Thymus (tissue), 11 donors: Measurements from ENCODE around the gene CKM. TPM values are rescaled to one million over a fixed set of nuclear protein-coding genes. Genes with fewer than 3 reads are reported as not detected.
"Not testable (repeated sequence)": the region's sequence is repeated elsewhere in the genome, so short reads cannot be mapped to it uniquely, and the experiment has no call there.

Experiments
- DNase-seq, 9 donors: peaks; one replicate each; pipeline ENCODE4 v3.0.0-alpha.2; 2013; ENCODE audit warnings: low spot score in 9 of 9, low read depth in 6 of 9, missing footprints in 1 of 9
- H3K27ac ChIP-seq, 2 donors: one replicate each; pipeline ENCODE4 v1.5.1; 2013; ENCODE audit warnings: control low read depth in 1 of 2, low read depth in 1 of 2, low read length in 1 of 2, mild to moderate bottlenecking in 1 of 2, moderate library complexity in 1 of 2
- H3K27me3 ChIP-seq, 2 donors: one replicate each; pipeline ENCODE4 v1.5.1; 2013; ENCODE audit warnings: low read length in 1 of 2; ENCODE audit not compliant: control insufficient read depth in 2 of 2, insufficient read depth in 1 of 2
- H3K36me3 ChIP-seq, 2 donors: one replicate each; pipeline ENCODE4 v1.5.1; 2013; ENCODE audit warnings: low read length in 1 of 2, mild to moderate bottlenecking in 1 of 2, moderate library complexity in 1 of 2; ENCODE audit not compliant: control insufficient read depth in 2 of 2, insufficient read depth in 2 of 2
- H3K4me1 ChIP-seq, 2 donors: one replicate each; pipeline ENCODE4 v1.5.1; 2013; ENCODE audit warnings: low read length in 2 of 2; ENCODE audit not compliant: control insufficient read depth in 2 of 2, insufficient read depth in 2 of 2
- H3K4me3 ChIP-seq, 2 donors: one replicate each; pipeline ENCODE4 v1.5.1; 2013; ENCODE audit warnings: low read length in 2 of 2, control low read depth in 1 of 2, mild to moderate bottlenecking in 1 of 2
- H3K9me3 ChIP-seq, 2 donors: one replicate each; pipeline ENCODE4 v1.5.1; 2013; ENCODE audit warnings: low read length in 1 of 2, mild to moderate bottlenecking in 1 of 2; ENCODE audit not compliant: control insufficient read depth in 2 of 2, insufficient read depth in 1 of 2
- WGBS: extraction: QIAGEN DNeasy Blood & Tissue Kit; methylation state at CpG from one replicate; pipeline ENCODE4 v1.1.7; 2013; 5-methylcytosine and 5-hydroxymethylcytosine counted together
- polyA plus RNA-seq: library from polyadenylated mRNA; stranded (reverse); fragments of 200-250 nt; gene quantifications from one replicate; pipeline ENCODE4 v1.2.3, GENCODE V29; 2013
- total RNA-seq: library from RNA; stranded (reverse); fragments of 120-200 nt; gene quantifications from one replicate; pipeline ENCODE4 v1.2.4, GENCODE V29; 2013
- donor health status: healthy.

The CKM gene
- total and polyA plus RNA-seq, 2 donors = 2.3 to 4.5 TPM

DNA sequence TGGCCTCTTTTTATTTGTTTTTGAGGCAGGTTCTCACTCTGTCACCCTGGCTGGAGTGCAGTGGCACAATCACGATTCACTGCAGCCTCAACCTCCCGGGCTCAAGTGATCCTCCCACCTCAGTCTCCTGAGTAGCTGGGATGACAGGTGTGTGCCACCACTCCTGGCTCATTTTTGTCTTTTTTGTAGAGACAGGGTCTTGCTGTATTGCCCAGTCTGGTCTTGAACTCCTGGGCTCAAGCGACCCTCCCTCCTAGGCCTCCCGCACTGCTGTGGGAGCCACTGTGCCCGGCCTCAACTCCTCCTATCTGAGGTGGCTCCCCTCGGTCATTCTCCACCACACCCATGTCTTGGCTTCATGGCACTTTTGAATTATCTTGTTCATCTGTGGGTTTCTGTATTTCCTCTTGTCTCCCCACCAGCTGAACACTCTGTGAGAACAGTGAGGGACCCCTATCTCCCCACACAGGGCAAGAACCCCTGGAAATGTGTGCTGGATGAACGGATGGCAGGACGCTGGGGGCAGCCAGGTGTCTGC lies 7.9 kb downstream of the CKM start:
- DNase-seq = no peak
- H3K4me3 ChIP-seq = no peak overlapping the region
- peaks cover 0 to 19% of the 10 kb centered on the region in 2 donors for H3K27me3 ChIP-seq

GRCh38 chr19:45312285-45312684 lies 10.4 kb downstream of the CKM start:
- not testable (repeated sequence) for H3K4me1 ChIP-seq, H3K27ac ChIP-seq, H3K36me3 ChIP-seq, DNase-seq, H3K9me3 ChIP-seq, H3K4me3 ChIP-seq
- peaks cover 0 to 16% of the 10 kb centered on the region in 2 donors for H3K27me3 ChIP-seq
- 93% methylated on average over 14 of the region's 14 CpGs for WGBS

More for the DNA sequence above, 7.9 kb downstream of the CKM start:
- Histone ChIP-seq H3K9me3 (no peaks in the 10 kb centered on the region), H3K4me1 (peaks cover 0 to 5% of the 10 kb centered on the region in 2 donors), H3K36me3 (no peaks in the 10 kb centered on the region), H3K27ac (no peak overlapping the region)
- 77% methylated on average over 8 of the region's 8 CpGs for WGBS

DNA sequence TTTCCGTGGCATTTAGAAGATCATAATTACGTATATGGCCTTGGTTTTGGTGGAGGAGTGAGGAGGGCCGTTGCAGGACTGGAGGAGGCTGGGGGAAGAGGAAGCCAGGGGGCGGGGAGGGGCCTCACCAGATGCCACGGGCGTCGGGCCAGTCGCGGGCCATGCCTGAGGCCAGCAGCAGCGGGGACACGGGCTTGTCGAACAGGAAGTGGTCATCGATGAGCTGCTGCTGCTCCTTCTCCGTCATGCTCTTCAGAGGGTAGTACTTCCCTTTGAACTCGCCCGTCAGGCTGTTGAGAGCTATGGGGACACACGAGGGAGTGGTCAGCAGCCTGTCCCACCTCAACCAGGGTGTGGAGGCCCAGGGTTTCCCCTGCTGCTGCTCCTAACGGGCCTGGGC lies 11.1 kb downstream of the CKM start:
- peaks cover 0 to 14% of the 10 kb centered on the region in 2 donors for H3K27me3 ChIP-seq
- no peak for DNase-seq
- H3K4me1 ChIP-seq = peaks cover 0 to 5% of the 10 kb centered on the region in 2 donors
- no peaks in the 10 kb centered on the region for H3K36me3 ChIP-seq
- no peak overlapping the region for H3K27ac ChIP-seq
- peaks cover 0 to 4% of the 10 kb centered on the region in 2 donors for H3K9me3 ChIP-seq
- 33% methylated on average over 18 of the region's 18 CpGs for WGBS
- H3K4me3 ChIP-seq = no peak overlapping the region

DNA sequence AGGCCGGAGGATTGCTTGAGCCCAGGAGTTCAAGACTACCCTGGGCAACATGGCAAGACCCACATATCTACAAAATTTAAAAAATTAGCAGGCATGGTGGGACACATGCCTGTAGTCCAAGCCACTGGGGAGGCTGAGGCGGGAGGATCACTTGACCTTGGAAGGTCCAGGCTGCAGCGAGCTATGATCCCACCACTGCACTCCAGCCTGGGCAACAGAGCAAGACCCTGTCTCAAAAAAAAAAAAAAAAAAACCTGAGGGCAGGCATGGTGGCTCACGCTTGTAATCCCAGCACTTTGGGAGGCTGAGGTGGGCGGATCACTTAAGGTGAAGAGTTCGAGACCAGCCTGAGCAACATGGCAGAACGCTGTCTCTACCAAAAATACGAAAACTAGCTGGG lies 13.4 kb downstream of the CKM start:
- WGBS = 98% methylated on average over 8 of the region's 8 CpGs

DNA sequence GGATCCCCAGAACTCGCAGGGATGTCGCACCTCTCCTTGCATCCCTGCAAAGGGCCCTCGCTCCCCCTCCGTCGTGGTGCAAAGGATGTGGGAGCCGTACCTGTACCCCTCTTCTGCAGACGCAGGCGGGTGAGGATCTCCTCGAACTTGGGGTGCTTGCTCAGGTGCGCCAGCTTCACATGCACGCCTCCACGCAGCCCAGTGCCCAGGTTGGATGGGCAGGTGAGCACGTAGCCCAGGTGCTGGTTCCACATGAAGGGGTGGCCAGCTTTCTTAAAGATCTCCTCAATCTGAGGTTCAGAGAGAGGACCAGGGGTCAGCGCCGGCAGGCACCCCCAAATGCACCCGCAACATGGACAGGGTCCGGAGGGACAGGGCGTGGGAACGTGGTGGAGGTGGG lies 15.3 kb downstream of the CKM start:
- Histone ChIP-seq H3K27me3 (no peaks in the 10 kb centered on the region), H3K4me1 (no peaks in the 10 kb centered on the region), H3K36me3 (no peaks in the 10 kb centered on the region), H3K27ac (no peak overlapping the region), H3K4me3 (no peak overlapping the region), H3K9me3 (peaks cover 0 to 4% of the 10 kb centered on the region in 2 donors)
- no peak for DNase-seq
- WGBS = 91% methylated on average over 19 of the region's 19 CpGs

More for the DNA sequence above, 13.4 kb downstream of the CKM start:
- not testable (repeated sequence) for H3K4me3 ChIP-seq, H3K27me3 ChIP-seq, DNase-seq, H3K36me3 ChIP-seq, H3K9me3 ChIP-seq, H3K27ac ChIP-seq, H3K4me1 ChIP-seq

- WGBS = 83% methylated on average over 18 of the region's 18 CpGs
Observed at GRCh38 chr19:45306518-45307027, 16.1 kb downstream of the CKM start.

GRCh38 chr19:45306040-45306439 lies 16.6 kb downstream of the CKM start:
- Histone ChIP-seq H3K9me3 (peaks cover 0 to 4% of the 10 kb centered on the region in 2 donors), H3K4me3 (no peak overlapping the region), H3K36me3 (no peaks in the 10 kb centered on the region), H3K27ac (no peak overlapping the region), H3K4me1 (no peaks in the 10 kb centered on the region), H3K27me3 (no peaks in the 10 kb centered on the region)
- DNase-seq = no peak
- WGBS = 76% methylated on average over 9 of the region's 9 CpGs

More at GRCh38 chr19:45306518-45307027, 16.1 kb downstream of the CKM start:
- no peak overlapping the region for H3K27ac ChIP-seq
- DNase-seq = peak in 1 of 9 donors; percentile 7
- H3K9me3 ChIP-seq = peaks cover 0 to 4% of the 10 kb centered on the region in 2 donors
- H3K4me1 ChIP-seq = no peaks in the 10 kb centered on the region
- no peaks in the 10 kb centered on the region for H3K27me3 ChIP-seq
- no peaks in the 10 kb centered on the region for H3K36me3 ChIP-seq
- H3K4me3 ChIP-seq = no peak overlapping the region

- H3K9me3 ChIP-seq = peaks cover 0 to 4% of the 10 kb centered on the region in 2 donors
Observed at GRCh38 chr19:45305421-45305820, 17.3 kb downstream of the CKM start.

GRCh38 chr19:45305007-45305406 lies 17.7 kb downstream of the CKM start:
- DNase-seq = no peak
- no peaks in the 10 kb centered on the region for H3K4me1 ChIP-seq
- H3K9me3 ChIP-seq = peaks cover 0 to 4% of the 10 kb centered on the region in 2 donors
- H3K4me3 ChIP-seq = no peak overlapping the region
- H3K27me3 ChIP-seq = no peaks in the 10 kb centered on the region
- H3K27ac ChIP-seq = no peak overlapping the region
- 80% methylated on average over 4 of the region's 4 CpGs for WGBS
- H3K36me3 ChIP-seq = no peaks in the 10 kb centered on the region

More at GRCh38 chr19:45305421-45305820, 17.3 kb downstream of the CKM start:
- no peak overlapping the region for H3K4me3 ChIP-seq
- no peaks in the 10 kb centered on the region for H3K36me3 ChIP-seq
- no peaks in the 10 kb centered on the region for H3K27me3 ChIP-seq
- H3K27ac ChIP-seq = no peak overlapping the region
- no peaks in the 10 kb centered on the region for H3K4me1 ChIP-seq
- 36% methylated on average over 5 of the region's 5 CpGs for WGBS
- no peak for DNase-seq
